Measurements from ENCODE around the gene ISOC1.

DNA sequence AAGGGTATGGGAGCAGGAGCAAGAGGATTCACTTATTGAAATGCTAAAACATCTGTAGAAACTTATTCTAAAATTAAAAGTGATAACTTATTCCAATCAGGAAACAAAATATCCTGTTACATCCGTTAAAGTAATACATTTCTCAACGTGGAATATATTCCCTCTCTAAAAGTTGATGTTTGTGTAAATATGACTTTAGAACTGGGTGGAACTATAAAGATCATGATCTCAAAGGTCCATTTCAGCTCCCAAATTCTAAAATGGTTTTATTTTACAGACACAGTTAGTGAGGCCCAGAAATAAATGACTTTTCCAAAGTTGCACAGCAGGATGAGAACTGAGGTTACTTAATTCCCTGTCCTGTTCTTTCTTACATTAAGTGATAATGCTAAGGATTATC lies 21.1 kb downstream of the ISOC1 start:
- TF ChIP-seq EP300 (conservative IDR thresholded peaks at IDR 0.05; ENCODE audit: poor library complexity, severe bottlenecking) (no peak), POLR2AphosphoS5 (IDR thresholded peaks at IDR 0.05) (no peak), EZH2 (IDR thresholded peaks at IDR 0.05; ENCODE audit: borderline replicate concordance, insufficient read depth, low read length, poor library complexity, severe bottlenecking) (no peak), TAF1 (IDR thresholded peaks at IDR 0.05; ENCODE audit: low read depth) (no peak)
- TF ChIP-seq, protein P1, sequence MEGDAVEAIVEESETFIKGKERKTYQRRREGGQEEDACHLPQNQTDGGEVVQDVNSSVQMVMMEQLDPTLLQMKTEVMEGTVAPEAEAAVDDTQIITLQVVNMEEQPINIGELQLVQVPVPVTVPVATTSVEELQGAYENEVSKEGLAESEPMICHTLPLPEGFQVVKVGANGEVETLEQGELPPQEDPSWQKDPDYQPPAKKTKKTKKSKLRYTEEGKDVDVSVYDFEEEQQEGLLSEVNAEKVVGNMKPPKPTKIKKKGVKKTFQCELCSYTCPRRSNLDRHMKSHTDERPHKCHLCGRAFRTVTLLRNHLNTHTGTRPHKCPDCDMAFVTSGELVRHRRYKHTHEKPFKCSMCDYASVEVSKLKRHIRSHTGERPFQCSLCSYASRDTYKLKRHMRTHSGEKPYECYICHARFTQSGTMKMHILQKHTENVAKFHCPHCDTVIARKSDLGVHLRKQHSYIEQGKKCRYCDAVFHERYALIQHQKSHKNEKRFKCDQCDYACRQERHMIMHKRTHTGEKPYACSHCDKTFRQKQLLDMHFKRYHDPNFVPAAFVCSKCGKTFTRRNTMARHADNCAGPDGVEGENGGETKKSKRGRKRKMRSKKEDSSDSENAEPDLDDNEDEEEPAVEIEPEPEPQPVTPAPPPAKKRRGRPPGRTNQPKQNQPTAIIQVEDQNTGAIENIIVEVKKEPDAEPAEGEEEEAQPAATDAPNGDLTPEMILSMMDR (IDR thresholded peaks at IDR 0.05; ENCODE audit: poor library complexity, severe bottlenecking) = no peak
- TF ChIP-seq, protein P2, sequence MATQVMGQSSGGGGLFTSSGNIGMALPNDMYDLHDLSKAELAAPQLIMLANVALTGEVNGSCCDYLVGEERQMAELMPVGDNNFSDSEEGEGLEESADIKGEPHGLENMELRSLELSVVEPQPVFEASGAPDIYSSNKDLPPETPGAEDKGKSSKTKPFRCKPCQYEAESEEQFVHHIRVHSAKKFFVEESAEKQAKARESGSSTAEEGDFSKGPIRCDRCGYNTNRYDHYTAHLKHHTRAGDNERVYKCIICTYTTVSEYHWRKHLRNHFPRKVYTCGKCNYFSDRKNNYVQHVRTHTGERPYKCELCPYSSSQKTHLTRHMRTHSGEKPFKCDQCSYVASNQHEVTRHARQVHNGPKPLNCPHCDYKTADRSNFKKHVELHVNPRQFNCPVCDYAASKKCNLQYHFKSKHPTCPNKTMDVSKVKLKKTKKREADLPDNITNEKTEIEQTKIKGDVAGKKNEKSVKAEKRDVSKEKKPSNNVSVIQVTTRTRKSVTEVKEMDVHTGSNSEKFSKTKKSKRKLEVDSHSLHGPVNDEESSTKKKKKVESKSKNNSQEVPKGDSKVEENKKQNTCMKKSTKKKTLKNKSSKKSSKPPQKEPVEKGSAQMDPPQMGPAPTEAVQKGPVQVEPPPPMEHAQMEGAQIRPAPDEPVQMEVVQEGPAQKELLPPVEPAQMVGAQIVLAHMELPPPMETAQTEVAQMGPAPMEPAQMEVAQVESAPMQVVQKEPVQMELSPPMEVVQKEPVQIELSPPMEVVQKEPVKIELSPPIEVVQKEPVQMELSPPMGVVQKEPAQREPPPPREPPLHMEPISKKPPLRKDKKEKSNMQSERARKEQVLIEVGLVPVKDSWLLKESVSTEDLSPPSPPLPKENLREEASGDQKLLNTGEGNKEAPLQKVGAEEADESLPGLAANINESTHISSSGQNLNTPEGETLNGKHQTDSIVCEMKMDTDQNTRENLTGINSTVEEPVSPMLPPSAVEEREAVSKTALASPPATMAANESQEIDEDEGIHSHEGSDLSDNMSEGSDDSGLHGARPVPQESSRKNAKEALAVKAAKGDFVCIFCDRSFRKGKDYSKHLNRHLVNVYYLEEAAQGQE (IDR thresholded peaks at IDR 0.05; ENCODE audit: borderline replicate concordance) = no peak

Measured in neural cell (in vitro differentiated cells).